ENCODE measurements around the gene TNIP2. TPM values are rescaled to one million over a fixed set of nuclear protein-coding genes. Genes with fewer than 3 reads are reported as not detected.

TNIP2 gene
- total RNA-seq = 10 to 100 TPM; 43.6 to 61.3 TPM

- H3K36me3 ChIP-seq = no peaks in the 10 kb centered on the region
- no peaks in the 10 kb centered on the region for H3K27me3 ChIP-seq
- no peak for TF ChIP-seq CTCF (IDR thresholded peaks at IDR 0.05)
- peaks cover 10% of the 10 kb centered on the region for H3K4me1 ChIP-seq
- peak within 1 kb of the TSS; percentile 95 for H3K27ac ChIP-seq
- H3K9ac ChIP-seq (ENCODE audit: low read depth in 2 of 2, low read length in 2 of 2) = peak within 1 kb of the TSS; percentile 78 to 93
- H3K4me3 ChIP-seq = peak within 1 kb of the TSS; percentile 71
- H3K9me3 ChIP-seq = no peaks in the 10 kb centered on the region
- intact Hi-C loops (cut with DNase I) = no loop called here
- peak; percentile 92 for DNase-seq
These were observed at the start of gene TNIP2 for GRCh38 chr4:2755821-2756690. TSS of gene TNIP2 (minus strand) at chr4:2756336. CDS start at chr4:2756289, 47 bp downstream.

GRCh38 chr4:2804973-2805501 is 48.9 kb upstream of the TNIP2 start:
- Histone ChIP-seq H3K9me3 (no peaks in the 10 kb centered on the region), H3K9ac (ENCODE audit: low read depth in 2 of 2, low read length in 2 of 2) (peak overlapping the region; percentile 66 to 82), H3K4me1 (peaks cover 52% of the 10 kb centered on the region), H3K27me3 (no peaks in the 10 kb centered on the region), H3K27ac (peak overlapping the region; percentile 60), H3K36me3 (no peaks in the 10 kb centered on the region), H3K4me3 (no peak overlapping the region)
- intact Hi-C loops (cut with DNase I) = no loop called here
- TF ChIP-seq CTCF (IDR thresholded peaks at IDR 0.05) = no peak
- no peak for DNase-seq

- no peak overlapping the region for H3K4me3 ChIP-seq
- H3K36me3 ChIP-seq = no peaks in the 10 kb centered on the region
- DNase-seq = no peak
- H3K4me1 ChIP-seq = peaks cover 53% of the 10 kb centered on the region
- intact Hi-C loops (cut with DNase I) = no loop called here
- peak overlapping the region in 1 of 2 donors; percentile 55 for H3K9ac ChIP-seq (ENCODE audit: low read depth in 2 of 2, low read length in 2 of 2)
- TF ChIP-seq CTCF (IDR thresholded peaks at IDR 0.05) = no peak
- H3K27me3 ChIP-seq = no peaks in the 10 kb centered on the region
- no peaks in the 10 kb centered on the region for H3K9me3 ChIP-seq
- no peak overlapping the region for H3K27ac ChIP-seq
These were observed 48.4 kb upstream of the TNIP2 start for GRCh38 chr4:2804449-2804972.

- H3K4me3 ChIP-seq = no peak overlapping the region
- intact Hi-C loops (cut with DNase I) = no loop called here
- peaks cover 58% of the 10 kb centered on the region for H3K4me1 ChIP-seq
- H3K9me3 ChIP-seq = no peaks in the 10 kb centered on the region
- peak overlapping the region; percentile 11 for H3K27ac ChIP-seq
- H3K36me3 ChIP-seq = no peaks in the 10 kb centered on the region
- no peak for DNase-seq
- H3K27me3 ChIP-seq = no peaks in the 10 kb centered on the region
- no peak for TF ChIP-seq CTCF (IDR thresholded peaks at IDR 0.05)
- peak overlapping the region in 1 of 2 donors; percentile 34 for H3K9ac ChIP-seq (ENCODE audit: low read depth in 2 of 2, low read length in 2 of 2)
These were observed 47.7 kb upstream of the TNIP2 start for GRCh38 chr4:2803624-2804448.
